Measurements from ENCODE around the gene NDUFAF8.

The NDUFAF8 gene

DNA sequence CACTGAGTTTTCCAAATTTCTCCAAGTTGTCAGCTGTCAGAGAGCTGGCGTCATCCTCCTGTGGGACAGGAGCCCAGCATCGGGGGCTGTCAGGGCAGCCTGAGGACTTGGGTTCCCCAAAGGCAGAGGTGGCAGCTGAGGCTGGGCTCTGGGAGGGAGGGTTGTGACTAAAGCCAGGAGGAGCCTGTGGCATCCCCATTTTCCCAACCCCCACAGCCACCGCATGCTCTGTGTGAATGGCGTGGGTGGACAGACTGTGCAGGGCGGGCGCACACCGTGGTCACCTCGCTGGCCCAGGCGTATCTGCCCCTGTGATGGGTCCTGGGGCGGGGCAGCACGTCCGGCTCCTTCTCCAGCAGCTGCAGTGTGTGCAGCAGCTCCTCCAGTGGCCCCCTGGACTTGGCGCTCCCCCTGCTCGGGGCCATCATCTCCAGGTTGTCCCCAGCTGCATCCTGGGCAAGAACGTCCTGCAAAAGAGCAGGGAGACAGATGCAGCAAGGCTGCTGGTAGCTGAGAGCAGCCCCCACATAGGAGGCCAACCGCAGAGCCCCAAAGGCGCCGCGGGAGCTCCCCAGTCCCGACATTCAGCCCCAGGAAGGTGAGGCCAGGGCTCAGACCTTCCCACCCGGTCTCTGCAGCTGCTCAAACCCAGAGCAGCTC is 41.2 kb upstream of the NDUFAF8 start:
- Mint-ChIP-seq H3K9me3 (no peaks in the 10 kb centered on the region), H3K27ac (no peak overlapping the region), H3K27me3 (no peaks in the 10 kb centered on the region), H3K4me3 (no peak overlapping the region), H3K4me1 (no peaks in the 10 kb centered on the region)
- ATAC-seq (no peak), DNase-seq (no peak)

DNA sequence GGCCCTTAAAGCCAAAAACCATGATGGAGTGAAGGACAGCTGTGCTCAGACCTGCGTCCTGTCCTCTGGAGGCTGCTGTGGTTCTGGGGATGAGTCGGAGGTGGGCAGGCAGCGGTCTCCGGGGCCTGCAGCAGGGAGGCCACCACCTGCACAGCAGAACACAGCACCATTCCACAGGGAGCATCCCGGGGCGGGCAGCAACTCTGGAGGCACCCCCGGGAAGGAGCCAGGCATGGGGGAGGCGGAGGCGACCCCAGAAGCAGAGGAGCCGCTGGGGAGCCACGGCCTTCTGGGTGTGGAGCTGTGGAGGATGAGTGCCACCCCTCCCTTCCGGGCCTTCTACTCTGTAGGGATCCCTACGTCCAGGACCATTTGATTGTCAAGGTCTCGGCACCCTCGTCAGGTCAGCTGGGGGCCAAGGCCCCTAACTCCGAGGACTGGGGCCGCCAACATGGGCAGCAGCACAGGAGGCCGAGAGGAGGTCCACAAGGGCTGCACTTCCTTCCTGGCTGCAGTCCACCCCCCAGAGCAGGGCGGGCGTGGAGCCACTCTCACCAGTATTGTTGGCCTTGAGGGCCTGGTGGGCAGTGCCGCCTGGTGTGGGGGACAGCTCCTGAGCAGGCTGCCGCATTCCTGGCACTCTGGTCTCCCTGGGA is 40.2 kb upstream of the NDUFAF8 start:
- no peak for ATAC-seq
- Mint-ChIP-seq H3K4me3 (no peak overlapping the region), H3K27me3 (no peaks in the 10 kb centered on the region), H3K27ac (no peak overlapping the region), H3K9me3 (no peaks in the 10 kb centered on the region), H3K4me1 (no peaks in the 10 kb centered on the region)
- DNase-seq, result no peak

DNA sequence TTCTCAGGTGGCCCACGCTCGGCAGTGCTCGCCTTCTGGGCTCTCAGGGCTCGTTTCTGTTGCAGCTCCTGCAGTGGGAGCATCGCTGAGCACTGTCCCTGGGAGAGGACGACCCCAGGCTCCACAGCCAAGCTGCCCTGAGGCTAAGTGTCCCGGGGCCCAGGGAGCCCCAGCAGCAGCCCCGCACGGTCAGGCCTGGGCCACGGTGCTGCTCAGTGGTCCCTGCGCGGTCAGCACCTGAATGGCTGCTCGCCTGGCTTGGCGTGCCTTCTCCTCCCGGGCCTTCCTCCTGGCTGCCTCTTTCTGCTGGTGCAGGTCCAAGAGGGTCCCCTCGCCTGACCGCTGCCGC is 39.7 kb upstream of the NDUFAF8 start:
- no peaks in the 10 kb centered on the region for H3K4me1 Mint-ChIP-seq
- ATAC-seq, result no peak
- H3K9me3 Mint-ChIP-seq, result no peaks in the 10 kb centered on the region
- no peak overlapping the region for H3K4me3 Mint-ChIP-seq
- no peak for DNase-seq
- no peaks in the 10 kb centered on the region for H3K27me3 Mint-ChIP-seq
- H3K27ac Mint-ChIP-seq, result no peak overlapping the region

DNA sequence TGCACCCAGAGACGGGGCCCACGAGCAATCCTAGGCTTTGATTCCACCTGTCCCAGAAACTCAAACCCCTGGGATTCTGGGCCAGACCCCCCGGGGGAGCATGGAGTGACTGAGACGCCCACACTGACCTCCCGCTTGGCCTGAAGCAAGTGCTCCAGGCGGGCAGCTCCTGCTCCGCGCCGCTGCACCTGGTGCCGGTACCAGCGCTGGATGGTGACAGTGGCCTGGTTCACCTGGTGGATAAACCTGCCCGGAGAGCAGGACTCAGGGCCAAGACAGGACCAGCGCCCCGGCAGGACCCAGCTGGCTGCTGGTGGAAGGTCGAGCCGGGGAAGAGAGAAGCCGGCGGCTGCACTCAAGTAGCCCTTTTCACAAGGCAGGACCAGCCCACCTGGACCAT is 38.9 kb upstream of the NDUFAF8 start:
- Mint-ChIP-seq H3K27ac (no peak overlapping the region), H3K4me1 (no peaks in the 10 kb centered on the region), H3K27me3 (no peaks in the 10 kb centered on the region), H3K4me3 (no peak overlapping the region), H3K9me3 (no peaks in the 10 kb centered on the region)
- no peak for ATAC-seq
- DNase-seq, result no peak

DNA sequence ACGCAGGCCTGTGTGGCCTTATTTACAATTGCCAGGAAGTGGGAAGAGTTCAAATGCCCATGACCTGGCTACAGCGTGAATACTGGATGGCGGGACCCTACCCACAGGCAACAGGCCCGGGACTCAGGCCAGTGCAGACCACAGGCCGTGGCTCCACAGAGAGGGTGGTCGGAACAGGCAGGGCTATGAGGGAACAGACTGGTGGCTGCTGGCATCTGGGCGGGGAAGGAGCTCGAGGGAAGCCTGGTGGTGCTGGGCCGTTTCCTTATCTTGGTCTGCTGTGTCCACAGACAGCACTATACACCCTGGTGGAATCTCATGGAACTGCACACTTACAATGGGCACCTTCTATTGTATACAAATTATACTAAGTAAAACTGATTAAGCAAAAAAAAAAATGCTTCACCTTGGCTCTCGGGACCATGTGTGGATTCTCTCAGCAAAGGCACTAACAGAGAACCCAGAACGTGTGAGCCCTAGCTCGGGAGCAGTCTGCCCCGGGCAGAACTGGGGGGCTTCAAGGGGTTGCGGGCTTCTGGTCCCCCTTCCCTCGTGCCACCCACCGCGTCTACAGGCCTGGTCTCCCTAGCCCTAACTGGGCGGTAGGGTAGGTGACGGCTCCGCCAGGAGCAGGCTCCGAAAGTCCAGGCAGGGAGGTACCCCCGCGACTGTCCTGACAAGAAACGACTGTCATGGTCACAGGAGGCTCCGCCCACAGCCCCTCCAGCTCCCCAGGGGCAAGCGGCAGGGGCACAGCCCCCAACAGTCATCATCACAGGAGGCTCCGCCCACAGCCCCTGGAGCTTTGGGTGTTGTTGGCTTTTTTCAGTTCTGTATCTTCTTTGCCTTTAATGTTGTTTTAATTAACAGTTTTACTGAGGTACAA is 38.2 kb upstream of the NDUFAF8 start:
- Mint-ChIP-seq H3K4me1 (no peaks in the 10 kb centered on the region), H3K4me3 (no peak overlapping the region), H3K27ac (no peak overlapping the region), H3K9me3 (no peaks in the 10 kb centered on the region), H3K27me3 (no peaks in the 10 kb centered on the region)
- DNase-seq (no peak), ATAC-seq (peak; percentile 55)

- H3K27me3 Mint-ChIP-seq, result no peaks in the 10 kb centered on the region
- DNase-seq (no peak), ATAC-seq (no peak)
- no peaks in the 10 kb centered on the region for H3K9me3 Mint-ChIP-seq
- H3K4me3 Mint-ChIP-seq, result no peak overlapping the region
- no peaks in the 10 kb centered on the region for H3K4me1 Mint-ChIP-seq
- H3K27ac Mint-ChIP-seq, result no peak overlapping the region
Measured at GRCh38 chr17:81202318-81202717, 36.8 kb upstream of the NDUFAF8 start.

- DNase-seq, result no peak
- ATAC-seq, result no peak
- Mint-ChIP-seq H3K27ac (no peak overlapping the region), H3K4me1 (peaks cover 7% of the 10 kb centered on the region), H3K9me3 (no peaks in the 10 kb centered on the region), H3K4me3 (no peak overlapping the region), H3K27me3 (no peaks in the 10 kb centered on the region)
Measured at GRCh38 chr17:81203136-81203535, 36.0 kb upstream of the NDUFAF8 start.

- ATAC-seq, result no peak
- Mint-ChIP-seq H3K27ac (no peak overlapping the region), H3K4me1 (peaks cover 9% of the 10 kb centered on the region), H3K9me3 (no peaks in the 10 kb centered on the region), H3K4me3 (no peak overlapping the region), H3K27me3 (no peaks in the 10 kb centered on the region)
- no peak for DNase-seq
Measured at GRCh38 chr17:81204578-81204977, 34.5 kb upstream of the NDUFAF8 start.

DNA sequence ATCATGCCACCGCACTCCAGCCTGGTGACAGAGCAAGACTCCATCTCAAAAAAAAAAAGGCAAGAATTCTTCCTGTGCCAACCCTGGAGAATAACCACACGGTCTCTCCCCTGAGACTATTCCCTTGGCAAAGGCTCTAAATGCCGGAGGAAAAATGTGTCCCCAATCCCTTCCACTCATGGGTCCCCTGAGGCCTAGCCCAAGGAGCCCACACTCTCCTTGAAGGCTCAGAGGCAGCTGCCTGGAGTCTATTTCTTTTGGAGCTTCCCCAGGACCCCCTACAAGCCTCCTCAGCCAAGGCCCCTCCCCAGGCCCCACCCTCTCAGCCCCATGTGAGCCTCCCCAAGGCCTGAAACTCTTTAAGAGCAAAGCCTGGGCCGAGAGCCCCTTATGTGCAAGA is 33.0 kb upstream of the NDUFAF8 start:
- Mint-ChIP-seq H3K27me3 (no peaks in the 10 kb centered on the region), H3K4me1 (peaks cover 9% of the 10 kb centered on the region), H3K4me3 (no peak overlapping the region), H3K27ac (no peak overlapping the region), H3K9me3 (no peaks in the 10 kb centered on the region)
- no peak for ATAC-seq
- DNase-seq, result no peak

GRCh38 chr17:81206657-81207056 is 32.5 kb upstream of the NDUFAF8 start:
- Mint-ChIP-seq H3K4me3 (no peak overlapping the region), H3K4me1 (peaks cover 9% of the 10 kb centered on the region), H3K27ac (no peak overlapping the region), H3K9me3 (no peaks in the 10 kb centered on the region), H3K27me3 (no peaks in the 10 kb centered on the region)
- ATAC-seq (no peak), DNase-seq (no peak)

DNA sequence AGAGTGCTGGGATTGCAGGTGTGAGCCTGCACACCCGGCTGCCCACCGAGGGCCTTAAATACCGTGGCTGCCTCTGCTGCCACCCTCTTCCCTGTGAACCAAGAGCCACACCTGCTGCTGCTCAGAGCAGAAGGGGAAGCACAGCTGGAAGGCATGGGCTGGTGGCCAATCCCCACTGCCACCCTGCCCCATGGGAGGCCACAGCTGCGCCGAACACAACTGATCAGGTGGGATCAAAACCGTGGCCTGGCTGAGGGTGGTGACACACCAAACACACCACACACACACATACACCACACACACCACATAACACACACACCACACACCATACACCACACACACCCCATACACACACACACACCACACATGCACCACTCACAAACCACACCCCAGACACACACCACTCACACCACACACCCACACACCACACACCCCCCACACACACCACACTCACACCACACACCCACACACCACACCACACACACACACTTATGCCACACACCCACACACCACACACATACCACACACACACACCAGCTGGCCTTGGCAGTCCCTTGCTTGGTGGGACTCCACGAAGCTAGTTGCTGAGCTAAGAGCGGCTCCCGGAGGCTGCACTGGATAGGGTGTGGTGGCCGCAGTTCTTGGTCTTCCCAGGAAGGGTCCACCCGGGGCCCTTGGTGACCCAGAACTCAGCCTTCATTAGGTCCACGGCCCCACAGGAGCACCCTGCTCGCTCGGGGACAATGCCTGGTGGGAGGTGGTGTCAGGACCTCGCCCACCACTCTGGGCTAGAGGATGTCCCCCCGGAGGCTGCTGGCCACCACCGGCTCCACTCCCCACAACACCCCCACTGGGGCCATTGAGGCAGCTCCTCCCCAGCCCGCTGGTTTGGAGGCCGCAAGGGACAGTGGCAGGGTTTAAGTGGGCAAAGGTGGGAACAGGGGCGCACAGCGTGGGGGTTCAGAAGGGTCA is 31.2 kb upstream of the NDUFAF8 start:
- Mint-ChIP-seq H3K4me3 (no peak overlapping the region), H3K9me3 (no peaks in the 10 kb centered on the region), H3K4me1 (peaks cover 9% of the 10 kb centered on the region), H3K27me3 (no peaks in the 10 kb centered on the region), H3K27ac (peak overlapping the region in 1 of 2 donors; percentile 96)
- DNase-seq (peak in 1 of 2 donors; percentile 31), ATAC-seq (peak; percentile 55)

- no peaks in the 10 kb centered on the region for H3K9me3 Mint-ChIP-seq
- ATAC-seq (no peak), DNase-seq (no peak)
- H3K27ac Mint-ChIP-seq, result no peak overlapping the region
- H3K27me3 Mint-ChIP-seq, result no peaks in the 10 kb centered on the region
- peaks cover 9% of the 10 kb centered on the region for H3K4me1 Mint-ChIP-seq
- H3K4me3 Mint-ChIP-seq, result no peak overlapping the region
Measured at GRCh38 chr17:81208651-81209050, 30.5 kb upstream of the NDUFAF8 start.

- Mint-ChIP-seq H3K9me3 (no peaks in the 10 kb centered on the region), H3K27ac (no peak overlapping the region), H3K27me3 (no peaks in the 10 kb centered on the region), H3K4me3 (no peak overlapping the region), H3K4me1 (peaks cover 9% of the 10 kb centered on the region)
- DNase-seq (no peak), ATAC-seq (no peak)
Measured at GRCh38 chr17:81209141-81209540, 30.0 kb upstream of the NDUFAF8 start.

- ATAC-seq, result no peak
Measured at GRCh38 chr17:81210466-81210865, 28.7 kb upstream of the NDUFAF8 start.

GRCh38 chr17:81210868-81211267 is 28.2 kb upstream of the NDUFAF8 start:
- ATAC-seq (no peak), DNase-seq (no peak)
- Mint-ChIP-seq H3K4me1 (peaks cover 9% of the 10 kb centered on the region), H3K9me3 (no peaks in the 10 kb centered on the region), H3K27me3 (no peaks in the 10 kb centered on the region), H3K4me3 (no peak overlapping the region), H3K27ac (peak overlapping the region in 1 of 2 donors; percentile 59)

More at GRCh38 chr17:81210466-81210865, 28.7 kb upstream of the NDUFAF8 start:
- Mint-ChIP-seq H3K4me3 (no peak overlapping the region), H3K27me3 (no peaks in the 10 kb centered on the region), H3K9me3 (no peaks in the 10 kb centered on the region), H3K27ac (no peak overlapping the region), H3K4me1 (peaks cover 9% of the 10 kb centered on the region)
- no peak for DNase-seq

Measured in stimulated activated naive CD8-positive, alpha-beta T cell treated with anti-CD3 and anti-CD28 coated beads, Interleukin-15, amount 100 ng/mL, for 72 hours (primary cell).